ENCODE data around the gene KCNE1. TPM values are rescaled to one million over a fixed set of nuclear protein-coding genes. Genes with fewer than 3 reads are reported as not detected.

Gene KCNE1
- total and polyA plus RNA-seq, 8 donors = 0.13 to 10.6 (median 1.7) TPM; not detected in 1

Small RNA genes within 50 kb of the gene (small RNA-seq; reads per million reads assigned to genes)
- gene RF00614 = 0 reads per million in 4 donors

Other genes with a start within 250 kb of the KCNE1 start
- gene KCNE2, start 148.2 kb downstream of the KCNE1 start, total RNA-seq = 100 to 1,000 TPM in 2 of 5 donors, 10 to 100 TPM in 2, not detected in 1; 34.4 to 126 (median 77.2) TPM
- 100 to 1,000 TPM; 235 to 294 (median 240) TPM for gene KCNE2, start 148.2 kb downstream of the KCNE1 start, polyA plus RNA-seq
- 10 to 100 TPM in 2 of 5 donors, 1 to 10 TPM in 2, not detected in 1; 1.2 to 29.5 (median 11.1) TPM for gene SMIM11, start 136.7 kb downstream of the KCNE1 start, total RNA-seq
- 10 to 100 TPM in 2 of 3 donors, 1 to 10 TPM in 1; 8.4 to 20.9 (median 16.2) TPM for gene SMIM11, start 136.7 kb downstream of the KCNE1 start, polyA plus RNA-seq
- gene SMIM34, start 88.3 kb downstream of the KCNE1 start, total RNA-seq = not detected
- not detected for gene SMIM34, start 88.3 kb downstream of the KCNE1 start, polyA plus RNA-seq
- gene RCAN1, start 102.9 kb upstream of the KCNE1 start, total RNA-seq = 10 to 100 TPM; 23.9 to 85.7 (median 32.1) TPM
- gene RCAN1, start 102.9 kb upstream of the KCNE1 start, polyA plus RNA-seq = 10 to 100 TPM; 15.6 to 36.9 (median 24.3) TPM
- 10 to 100 TPM in 4 of 5 donors, 1 to 10 TPM in 1; 3.8 to 84.9 (median 64.3) TPM for gene CLIC6, start 156.8 kb upstream of the KCNE1 start, total RNA-seq
- gene CLIC6, start 156.8 kb upstream of the KCNE1 start, polyA plus RNA-seq = 100 to 1,000 TPM in 1 of 3 donors, 10 to 100 TPM in 2; 42.0 to 103 (median 65.2) TPM